NCI-H748 treated with DMSO at 0.1 percent for 48 hours (cell line): ENCODE results near the gene MIF.
A peak's percentile ranks its signal among the peaks of the same experiment; 100 is the strongest.
"Not testable (repeated sequence)": the region's sequence is repeated elsewhere in the genome, so short reads cannot be mapped to it uniquely, and the experiment has no call there.

ENCODE experiments used
- DNase-seq: peaks from one replicate; lab custom pipeline; 2025; lab: John Stamatoyannopoulos, UW

Gene MIF

GRCh38 chr22:23903328-23903971 is 9.3 kb downstream of the MIF start:
- DNase-seq = no peak

GRCh38 chr22:23904573-23905254 is 10.5 kb downstream of the MIF start:
- DNase-seq = no peak

- no peak for DNase-seq
Observed at GRCh38 chr22:23906641-23907040, 12.5 kb downstream of the MIF start.

GRCh38 chr22:23907423-23907822 is 13.2 kb downstream of the MIF start:
- not testable (repeated sequence) for DNase-seq

- DNase-seq = no peak
Observed at GRCh38 chr22:23908587-23909205, 14.5 kb downstream of the MIF start.

- DNase-seq = no peak
Observed at GRCh38 chr22:23909296-23909898, 15.2 kb downstream of the MIF start.

GRCh38 chr22:23910496-23911190 is 16.5 kb downstream of the MIF start:
- no peak for DNase-seq

- DNase-seq = no peak
Observed at GRCh38 chr22:23911318-23911980, 17.3 kb downstream of the MIF start.

- no peak for DNase-seq
Observed at GRCh38 chr22:23912293-23912903, 18.2 kb downstream of the MIF start.

GRCh38 chr22:23913306-23913660 is 19.1 kb downstream of the MIF start:
- DNase-seq = no peak

- peak; percentile 84 for DNase-seq
Observed at GRCh38 chr22:23913661-23914353, 19.6 kb downstream of the MIF start.

- DNase-seq = no peak
Observed at GRCh38 chr22:23915290-23915689, 21.1 kb downstream of the MIF start.

- DNase-seq = not testable (repeated sequence)
Observed at GRCh38 chr22:23920267-23920611, 26.1 kb downstream of the MIF start.

GRCh38 chr22:23921586-23922201 is 27.5 kb downstream of the MIF start:
- DNase-seq = not testable (repeated sequence)

GRCh38 chr22:23922921-23923320 is 28.7 kb downstream of the MIF start:
- no peak for DNase-seq

GRCh38 chr22:23925020-23925606 is 30.9 kb downstream of the MIF start:
- DNase-seq = no peak

GRCh38 chr22:23926561-23926960 is 32.4 kb downstream of the MIF start:
- DNase-seq = no peak

- DNase-seq = no peak
Observed at GRCh38 chr22:23938328-23939016, 44.3 kb downstream of the MIF start.

- no peak for DNase-seq
Observed at GRCh38 chr22:23939017-23939357, 44.8 kb downstream of the MIF start.

GRCh38 chr22:23940166-23940565 is 46.0 kb downstream of the MIF start:
- not testable (repeated sequence) for DNase-seq
